K562 (cell line): ENCODE data around the gene PRSS21. TPM values are rescaled to one million over a fixed set of nuclear protein-coding genes. Genes with fewer than 3 reads are reported as not detected.

ENCODE experiments used
- CBFA2T3 ChIP-seq: fragments of 450-650 bp; IDR thresholded peaks from 2 replicates; pipeline ENCODE4 v1.6.1; 2017
- EGR1 ChIP-seq: fragments of 450-650 bp; conservative IDR thresholded peaks from 2 replicates; pipeline ENCODE4 v1.6.1; 2017; ENCODE audit warnings: mild to moderate bottlenecking
- HDGF ChIP-seq: fragments of 450-650 bp; IDR thresholded peaks from 2 replicates; pipeline ENCODE4 v1.6.1; 2016
- HEY1 ChIP-seq: fragments of 250-450 bp; sonication (Bioruptor Pico); IDR thresholded peaks from 2 replicates; pipeline ENCODE4 v1.5.0; 2020; ENCODE audit warnings: mild to moderate bottlenecking, moderate library complexity, borderline replicate concordance
- NBN ChIP-seq: fragments of 450-650 bp; IDR thresholded peaks from 2 replicates; pipeline ENCODE4 v1.6.1; 2016; ENCODE audit warnings: low read depth, mild to moderate bottlenecking
- NR4A1 ChIP-seq, 2 experiments: fragments of 250-450 bp in 1 of 2; fragments of 450-650 bp in 1 of 2; sonication (Bioruptor Pico) in 1 of 2; IDR thresholded peaks; 2 replicates each; pipeline versions ENCODE4 v1.4.0 to v1.6.1; 2016 to 2020; ENCODE audit warnings: mild to moderate bottlenecking in 2 of 2, missing compliant biosample characterization in 1 of 2, missing genetic modification characterization in 1 of 2, moderate library complexity in 1 of 2
- NRF1 ChIP-seq, 2 experiments: fragments of 450-650 bp; IDR thresholded peaks in 1 of 2; conservative IDR thresholded peaks in 1 of 2; 2 replicates each; pipeline ENCODE4 v1.6.1; 2014; ENCODE audit warnings: mild to moderate bottlenecking in 2 of 2
- OTX1 ChIP-seq: fragments of 450-650 bp; formaldehyde crosslinking; IDR thresholded peaks from 2 replicates; pipeline ENCODE4 v1.4.0; 2022; ENCODE audit warnings: mild to moderate bottlenecking
- ZNF12 ChIP-seq: sonication (generic); formaldehyde crosslinking; IDR thresholded peaks from 2 replicates; pipeline ENCODE4 v1.4.0; 2020; ENCODE audit warnings: mild to moderate bottlenecking, missing genetic modification reagents
- ZNF134 ChIP-seq: fragments of 250-450 bp; sonication (Bioruptor Pico); conservative IDR thresholded peaks from 2 replicates; pipeline ENCODE4 v1.4.0; 2020
- ZNF239 ChIP-seq: fragments of 250-450 bp; sonication (Bioruptor Pico); IDR thresholded peaks from 2 replicates; pipeline ENCODE4 v1.4.0; 2020; ENCODE audit warnings: mild to moderate bottlenecking
- ZSCAN29 ChIP-seq: fragments of 450-650 bp; IDR thresholded peaks from 2 replicates; pipeline ENCODE4 v1.6.1; 2017
- polyA plus RNA-seq, 8 experiments: library from polyadenylated mRNA; depleted of rRNA in 4 of 8; stranded (reverse) in 5 of 8; unstranded in 3 of 8; fragments of >200 nt; fragmentation: Nextera tagmentation in 2 of 8; fragmentation: Illumina TruSeq in 1 of 8; extraction: Ambion mirVana in 2 of 8; extraction: Trizol in 1 of 8; gene quantifications; 2 replicates each; pipeline versions ENCODE4 v1.2.1 to v1.2.3, GENCODE V29; 2011 to 2014; ENCODE audit warnings: inconsistent platforms in 1 of 8, missing spikeins in 1 of 8
- total RNA-seq, 7 experiments: library from RNA; depleted of rRNA in 6 of 7; stranded (reverse); fragments of >200 nt in 6 of 7; fragmentation: Illumina TruSeq in 2 of 7; extraction: Trizol in 2 of 7; gene quantifications; 2 replicates each; pipeline versions ENCODE4 v1.2.1 to v1.2.3, GENCODE V29; 2011 to 2021; ENCODE audit warnings: low replicate concordance in 1 of 7
- TF ChIP-seq, protein P1 (sequence below): fragments of 450-650 bp; conservative IDR thresholded peaks from 2 replicates; pipeline ENCODE4 v1.6.1; 2016; ENCODE audit warnings: missing genetic modification characterization, low read depth, mild to moderate bottlenecking, control low read depth, missing compliant biosample characterization
- TF ChIP-seq, protein P2 (sequence below): fragments of 450-650 bp; conservative IDR thresholded peaks from 2 replicates; pipeline ENCODE4 v1.6.1; 2016; ENCODE audit warnings: missing genetic modification characterization, low read depth, mild to moderate bottlenecking, missing compliant biosample characterization, moderate library complexity
- TF ChIP-seq, protein P3 (sequence below): fragments of 150-350 bp; conservative IDR thresholded peaks from 2 replicates; pipeline ENCODE4 v1.6.1; 2014; ENCODE audit warnings: low read length
- TF ChIP-seq, protein P4 (sequence below): fragments of 250-450 bp; sonication (Bioruptor Pico); IDR thresholded peaks from 2 replicates; pipeline ENCODE4 v1.5.0; 2020; ENCODE audit warnings: mild to moderate bottlenecking, borderline replicate concordance
- TF ChIP-seq, protein P5 (sequence below): sonication (generic); formaldehyde crosslinking; IDR thresholded peaks from 2 replicates; pipeline ENCODE4 v1.9.0; 2022; ENCODE audit warnings: mild to moderate bottlenecking, missing genetic modification reagents
- TF ChIP-seq, protein P6 (sequence below): sonication (generic); IDR thresholded peaks from 2 replicates; pipeline ENCODE4 v1.6.1; 2016

PRSS21 gene
- total and polyA plus RNA-seq, 9 of the 15 experiments (the other 6 are each of a cell fraction or from before 2014, with no cell fraction given): 12.1 to 121 (median 61.3) TPM

- TF ChIP-seq OTX1 (CRISPR knock-in tag) (no peak), ZNF239 (no peak), NR4A1 (CRISPR knock-in tag; IDR thresholded peaks at IDR 0.05) (no peak), NR4A1 (tag; IDR thresholded peaks at IDR 0.05) (no peak), HDGF (no peak), NRF1 (conservative IDR thresholded peaks at IDR 0.05 in 1 of 2, IDR thresholded peaks at IDR 0.05 in 1 of 2) (peak; percentile 39 to 54), CBFA2T3 (no peak; the same call in 1 of the 2 replicates), HEY1 (no peak), ZNF134 (CRISPR knock-in tag) (no peak), ZSCAN29 (peak; percentile 90), NBN (no peak), EGR1 (peak; percentile 86), ZNF12 (CRISPR knock-in tag) (no peak)
- TF ChIP-seq, protein P1, sequence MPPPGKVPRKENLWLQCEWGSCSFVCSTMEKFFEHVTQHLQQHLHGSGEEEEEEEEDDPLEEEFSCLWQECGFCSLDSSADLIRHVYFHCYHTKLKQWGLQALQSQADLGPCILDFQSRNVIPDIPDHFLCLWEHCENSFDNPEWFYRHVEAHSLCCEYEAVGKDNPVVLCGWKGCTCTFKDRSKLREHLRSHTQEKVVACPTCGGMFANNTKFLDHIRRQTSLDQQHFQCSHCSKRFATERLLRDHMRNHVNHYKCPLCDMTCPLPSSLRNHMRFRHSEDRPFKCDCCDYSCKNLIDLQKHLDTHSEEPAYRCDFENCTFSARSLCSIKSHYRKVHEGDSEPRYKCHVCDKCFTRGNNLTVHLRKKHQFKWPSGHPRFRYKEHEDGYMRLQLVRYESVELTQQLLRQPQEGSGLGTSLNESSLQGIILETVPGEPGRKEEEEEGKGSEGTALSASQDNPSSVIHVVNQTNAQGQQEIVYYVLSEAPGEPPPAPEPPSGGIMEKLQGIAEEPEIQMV: no peak
- TF ChIP-seq, protein P2, sequence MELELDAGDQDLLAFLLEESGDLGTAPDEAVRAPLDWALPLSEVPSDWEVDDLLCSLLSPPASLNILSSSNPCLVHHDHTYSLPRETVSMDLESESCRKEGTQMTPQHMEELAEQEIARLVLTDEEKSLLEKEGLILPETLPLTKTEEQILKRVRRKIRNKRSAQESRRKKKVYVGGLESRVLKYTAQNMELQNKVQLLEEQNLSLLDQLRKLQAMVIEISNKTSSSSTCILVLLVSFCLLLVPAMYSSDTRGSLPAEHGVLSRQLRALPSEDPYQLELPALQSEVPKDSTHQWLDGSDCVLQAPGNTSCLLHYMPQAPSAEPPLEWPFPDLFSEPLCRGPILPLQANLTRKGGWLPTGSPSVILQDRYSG (tag): no peak
- TF ChIP-seq, protein P3, sequence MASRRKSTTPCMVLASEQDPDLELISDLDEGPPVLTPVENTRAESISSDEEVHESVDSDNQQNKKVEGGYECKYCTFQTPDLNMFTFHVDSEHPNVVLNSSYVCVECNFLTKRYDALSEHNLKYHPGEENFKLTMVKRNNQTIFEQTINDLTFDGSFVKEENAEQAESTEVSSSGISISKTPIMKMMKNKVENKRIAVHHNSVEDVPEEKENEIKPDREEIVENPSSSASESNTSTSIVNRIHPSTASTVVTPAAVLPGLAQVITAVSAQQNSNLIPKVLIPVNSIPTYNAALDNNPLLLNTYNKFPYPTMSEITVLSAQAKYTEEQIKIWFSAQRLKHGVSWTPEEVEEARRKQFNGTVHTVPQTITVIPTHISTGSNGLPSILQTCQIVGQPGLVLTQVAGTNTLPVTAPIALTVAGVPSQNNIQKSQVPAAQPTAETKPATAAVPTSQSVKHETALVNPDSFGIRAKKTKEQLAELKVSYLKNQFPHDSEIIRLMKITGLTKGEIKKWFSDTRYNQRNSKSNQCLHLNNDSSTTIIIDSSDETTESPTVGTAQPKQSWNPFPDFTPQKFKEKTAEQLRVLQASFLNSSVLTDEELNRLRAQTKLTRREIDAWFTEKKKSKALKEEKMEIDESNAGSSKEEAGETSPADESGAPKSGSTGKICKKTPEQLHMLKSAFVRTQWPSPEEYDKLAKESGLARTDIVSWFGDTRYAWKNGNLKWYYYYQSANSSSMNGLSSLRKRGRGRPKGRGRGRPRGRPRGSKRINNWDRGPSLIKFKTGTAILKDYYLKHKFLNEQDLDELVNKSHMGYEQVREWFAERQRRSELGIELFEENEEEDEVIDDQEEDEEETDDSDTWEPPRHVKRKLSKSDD: no peak
- TF ChIP-seq, protein P4, sequence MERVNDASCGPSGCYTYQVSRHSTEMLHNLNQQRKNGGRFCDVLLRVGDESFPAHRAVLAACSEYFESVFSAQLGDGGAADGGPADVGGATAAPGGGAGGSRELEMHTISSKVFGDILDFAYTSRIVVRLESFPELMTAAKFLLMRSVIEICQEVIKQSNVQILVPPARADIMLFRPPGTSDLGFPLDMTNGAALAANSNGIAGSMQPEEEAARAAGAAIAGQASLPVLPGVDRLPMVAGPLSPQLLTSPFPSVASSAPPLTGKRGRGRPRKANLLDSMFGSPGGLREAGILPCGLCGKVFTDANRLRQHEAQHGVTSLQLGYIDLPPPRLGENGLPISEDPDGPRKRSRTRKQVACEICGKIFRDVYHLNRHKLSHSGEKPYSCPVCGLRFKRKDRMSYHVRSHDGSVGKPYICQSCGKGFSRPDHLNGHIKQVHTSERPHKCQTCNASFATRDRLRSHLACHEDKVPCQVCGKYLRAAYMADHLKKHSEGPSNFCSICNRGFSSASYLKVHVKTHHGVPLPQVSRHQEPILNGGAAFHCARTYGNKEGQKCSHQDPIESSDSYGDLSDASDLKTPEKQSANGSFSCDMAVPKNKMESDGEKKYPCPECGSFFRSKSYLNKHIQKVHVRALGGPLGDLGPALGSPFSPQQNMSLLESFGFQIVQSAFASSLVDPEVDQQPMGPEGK: no peak
- TF ChIP-seq, protein P5, sequence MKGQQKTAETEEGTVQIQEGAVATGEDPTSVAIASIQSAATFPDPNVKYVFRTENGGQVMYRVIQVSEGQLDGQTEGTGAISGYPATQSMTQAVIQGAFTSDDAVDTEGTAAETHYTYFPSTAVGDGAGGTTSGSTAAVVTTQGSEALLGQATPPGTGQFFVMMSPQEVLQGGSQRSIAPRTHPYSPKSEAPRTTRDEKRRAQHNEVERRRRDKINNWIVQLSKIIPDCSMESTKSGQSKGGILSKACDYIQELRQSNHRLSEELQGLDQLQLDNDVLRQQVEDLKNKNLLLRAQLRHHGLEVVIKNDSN: no peak; the same call in 1 of the 2 replicates
- TF ChIP-seq, protein P6, sequence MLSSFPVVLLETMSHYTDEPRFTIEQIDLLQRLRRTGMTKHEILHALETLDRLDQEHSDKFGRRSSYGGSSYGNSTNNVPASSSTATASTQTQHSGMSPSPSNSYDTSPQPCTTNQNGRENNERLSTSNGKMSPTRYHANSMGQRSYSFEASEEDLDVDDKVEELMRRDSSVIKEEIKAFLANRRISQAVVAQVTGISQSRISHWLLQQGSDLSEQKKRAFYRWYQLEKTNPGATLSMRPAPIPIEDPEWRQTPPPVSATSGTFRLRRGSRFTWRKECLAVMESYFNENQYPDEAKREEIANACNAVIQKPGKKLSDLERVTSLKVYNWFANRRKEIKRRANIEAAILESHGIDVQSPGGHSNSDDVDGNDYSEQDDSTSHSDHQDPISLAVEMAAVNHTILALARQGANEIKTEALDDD: no peak
These were observed 25.4 kb downstream of the PRSS21 start (continued) for GRCh38 chr16:2842340-2843000.
